Keratinocyte (primary cell): ENCODE data around the gene SWT1. TPM values are rescaled to one million over a fixed set of nuclear protein-coding genes. Genes with fewer than 3 reads are reported as not detected.
"Not testable (repeated sequence)": the region's sequence is repeated elsewhere in the genome, so short reads cannot be mapped to it uniquely, and the experiment has no call there.

Experiments used
- DNase-seq: peaks from one replicate; pipeline ENCODE4 v3.0.0-alpha.2; 2011; ENCODE audit warnings: low read depth, missing footprints, low spot score
- FAIRE-seq: peaks from 2 replicates; lab custom pipeline; 2011; peaks lifted over from hg19 to GRCh38; lab: Jason Lieb, UNC
- H2AFZ ChIP-seq: 2 replicates; pipeline ENCODE4 v1.6.0; 2012; ENCODE audit warnings: low read length, control low read depth, inconsistent platforms; ENCODE audit not compliant: control insufficient read depth
- H3K27ac ChIP-seq: 2 replicates; pipeline ENCODE4 v1.5.1; 2011; ENCODE audit warnings: low read length; ENCODE audit not compliant: control insufficient read depth, insufficient read depth
- H3K27me3 ChIP-seq: 3 replicates; pipeline ENCODE4 v1.6.0; 2011; ENCODE audit warnings: low read length; ENCODE audit not compliant: control insufficient read depth, insufficient read depth; ENCODE audit errors: extremely low read depth
- H3K36me3 ChIP-seq, 2 experiments: 2 replicates in 1 of 2; 3 replicates in 1 of 2; pipeline ENCODE4 v1.5.1; 2011; ENCODE audit warnings: low read length in 2 of 2, mild to moderate bottlenecking in 1 of 2; ENCODE audit not compliant: control insufficient read depth in 2 of 2, insufficient read depth in 2 of 2; ENCODE audit errors: extremely low read depth in 1 of 2
- H3K4me1 ChIP-seq: 3 replicates; pipeline ENCODE4 v1.5.1; 2011; ENCODE audit warnings: low read length; ENCODE audit not compliant: control insufficient read depth, insufficient read depth; ENCODE audit errors: extremely low read depth
- H3K4me2 ChIP-seq: 3 replicates; pipeline ENCODE4 v1.6.0; 2011; ENCODE audit warnings: low read depth, low read length; ENCODE audit not compliant: control insufficient read depth, insufficient read depth; ENCODE audit errors: extremely low read depth
- H3K4me3 ChIP-seq, 3 experiments: fragments of 200-600 bp in 1 of 3; sonication (generic) in 1 of 3; 2 replicates in 2 of 3; 3 replicates in 1 of 3; pipeline ENCODE4 v1.5.1; 2011 to 2016; ENCODE audit warnings: low read length in 3 of 3, mild to moderate bottlenecking in 3 of 3, control low read depth in 2 of 3, inconsistent platforms in 1 of 3, low read depth in 1 of 3, mixed read lengths in 1 of 3, mixed run types in 1 of 3, moderate library complexity in 1 of 3; ENCODE audit not compliant: control insufficient read depth in 2 of 3, insufficient read depth in 2 of 3; ENCODE audit errors: extremely low read depth in 1 of 3
- H3K79me2 ChIP-seq: 2 replicates; pipeline ENCODE4 v1.6.0; 2012; ENCODE audit warnings: low read length; ENCODE audit not compliant: control insufficient read depth, insufficient read depth
- H3K9ac ChIP-seq: 3 replicates; pipeline ENCODE4 v1.6.0; 2011; ENCODE audit warnings: low read length; ENCODE audit not compliant: control insufficient read depth, insufficient read depth; ENCODE audit errors: extremely low read depth
- H3K9me1 ChIP-seq: 3 replicates; pipeline ENCODE4 v1.6.0; 2011; ENCODE audit warnings: low read length; ENCODE audit not compliant: control insufficient read depth, insufficient read depth; ENCODE audit errors: extremely low read depth
- H3K9me3 ChIP-seq: 2 replicates; pipeline ENCODE4 v1.5.1; 2012; ENCODE audit warnings: low read depth, low read length; ENCODE audit not compliant: control insufficient read depth
- H4K20me1 ChIP-seq: 3 replicates; pipeline ENCODE4 v1.6.0; 2011; ENCODE audit warnings: low read length; ENCODE audit not compliant: control insufficient read depth, insufficient read depth; ENCODE audit errors: extremely low read depth
- CTCF ChIP-seq, 3 experiments: IDR thresholded peaks in 1 of 3; conservative IDR thresholded peaks in 1 of 3; optimal IDR thresholded peaks in 1 of 3; 2 replicates in 2 of 3; 3 replicates in 1 of 3; pipeline versions ENCODE3 to v1.5.1; 2011; ENCODE audit warnings: low read length in 3 of 3, mild to moderate bottlenecking in 3 of 3, moderate library complexity in 2 of 3, control low read depth in 1 of 3, inconsistent platforms in 1 of 3; ENCODE audit not compliant: insufficient read depth in 2 of 3; ENCODE audit errors: extremely low read depth in 1 of 3
- EZH2 ChIP-seq: IDR thresholded peaks from one replicate; pipeline ENCODE4 v1.6.1; 2012; ENCODE audit warnings: inconsistent platforms, mild to moderate bottlenecking, low read length, moderate library complexity
- dilution Hi-C: fragments of 300-500 bp; cut with MboI; formaldehyde crosslinking; loops from one replicate; pipeline ENCODE4 v1.7.0; 2020; ENCODE audit warnings: low sequenced_read_pairs; ENCODE audit not compliant: extremely low pct_ligation_motif_present
- polyA plus RNA-seq, 5 experiments: library from polyadenylated mRNA; depleted of rRNA in 3 of 5; stranded (reverse) in 3 of 5; stranded (forward) in 1 of 5; unstranded in 1 of 5; fragments of >200 nt; gene quantifications; 1 replicate in 1 of 5; 2 replicates in 3 of 5; 3 replicates in 1 of 5; pipeline versions ENCODE4 v1.2.1 to v1.2.3, GENCODE V29; 2011 to 2012; ENCODE audit warnings: missing spikeins in 2 of 5, low read depth in 1 of 5, low replicate concordance in 1 of 5

The SWT1 gene
- polyA plus RNA-seq, 1 donor (not counting 4 experiments of a cell fraction or from before 2014, with no cell fraction given), result 2.9 TPM

DNA sequence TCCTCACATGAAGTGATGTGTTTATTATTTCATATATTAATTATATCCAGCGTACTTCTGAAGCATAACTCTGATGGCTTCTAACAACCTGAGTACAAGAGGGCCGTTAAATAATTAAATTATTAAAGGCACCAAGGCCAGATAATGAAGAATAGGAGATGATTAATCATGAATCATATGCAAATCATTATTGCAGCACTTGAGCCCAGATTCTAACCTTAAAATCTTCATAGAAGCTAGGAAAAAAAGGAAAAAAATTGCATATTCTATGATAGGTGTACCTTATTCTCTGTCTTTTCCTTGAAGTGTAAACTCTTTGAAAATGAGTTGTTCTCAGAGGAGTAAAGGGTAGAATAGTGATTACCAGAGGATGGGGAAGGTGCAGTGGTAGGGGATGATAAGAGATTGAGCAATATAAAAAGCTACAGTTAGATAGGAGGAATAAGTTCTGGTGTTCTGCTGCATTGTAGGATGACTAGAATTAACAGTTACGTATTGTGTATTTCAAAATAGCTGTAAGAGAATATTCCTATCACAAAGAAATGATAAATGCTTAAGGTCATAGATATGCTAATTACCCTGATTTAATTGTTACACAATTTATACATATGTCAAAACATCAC is 51.1 kb downstream of the SWT1 start:
- DNase-seq (peak; percentile 5), FAIRE-seq (no peak)
- Histone ChIP-seq H3K79me2 (no peaks in the 10 kb centered on the region), H3K36me3 (no peaks in the 10 kb centered on the region), H3K9me1 (no peaks in the 10 kb centered on the region), H2AFZ (no peak overlapping the region), H3K27me3 (no peaks in the 10 kb centered on the region), H3K4me2 (no peak overlapping the region), H3K4me3 (no peak overlapping the region), H3K27ac (peak overlapping the region; percentile 3), H4K20me1 (no peaks in the 10 kb centered on the region), H3K4me1 (peaks cover 7% of the 10 kb centered on the region), H3K9ac (no peak overlapping the region), H3K9me3 (no peaks in the 10 kb centered on the region)
- dilution Hi-C loops, result no loop called here
- no peak for TF ChIP-seq CTCF (optimal IDR thresholded peaks at IDR 0.05 in 1 of 3, IDR thresholded peaks at IDR 0.05 in 1 of 3, conservative IDR thresholded peaks at IDR 0.05 in 1 of 3; ENCODE audit: extremely low read depth in 1 of 3, insufficient read depth in 2 of 3, low read length in 3 of 3)
- TF ChIP-seq EZH2, result no peak

DNA sequence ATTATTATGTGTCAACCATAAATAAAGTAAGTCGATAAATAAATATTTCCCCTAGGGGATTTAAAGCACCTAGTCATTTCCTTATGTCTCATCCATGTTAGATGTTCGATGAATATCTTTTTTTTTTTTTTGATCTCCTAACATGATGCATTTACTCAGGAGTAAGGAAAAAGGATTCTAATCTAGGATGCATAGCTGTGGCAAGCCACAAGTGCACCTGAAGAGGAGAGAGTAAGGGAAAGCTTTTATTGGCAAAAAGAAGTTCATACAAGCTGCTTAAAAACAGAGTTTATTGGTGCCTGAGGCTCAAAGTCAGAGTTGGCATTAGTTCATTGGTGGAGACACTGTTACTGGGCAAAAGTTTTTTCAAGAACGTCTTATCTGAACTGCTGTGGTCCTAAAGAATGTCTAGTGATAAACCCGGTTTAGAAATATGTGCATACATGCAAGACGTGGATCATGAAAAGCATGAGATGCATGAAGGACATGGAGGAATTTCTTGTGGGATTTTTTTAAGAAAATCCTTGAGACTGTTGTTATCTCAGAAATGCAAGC is 51.7 kb downstream of the SWT1 start:
- Histone ChIP-seq H4K20me1 (no peaks in the 10 kb centered on the region), H3K9me1 (no peaks in the 10 kb centered on the region), H3K36me3 (no peaks in the 10 kb centered on the region), H3K4me1 (peaks cover 7% of the 10 kb centered on the region), H3K4me3 (no peak overlapping the region), H3K27me3 (no peaks in the 10 kb centered on the region), H3K79me2 (no peaks in the 10 kb centered on the region), H3K27ac (peak overlapping the region; percentile 3), H3K9me3 (no peaks in the 10 kb centered on the region), H3K4me2 (no peak overlapping the region), H3K9ac (no peak overlapping the region), H2AFZ (no peak overlapping the region)
- dilution Hi-C loops, result no loop called here
- DNase-seq, result peak; percentile 33
- no peak for FAIRE-seq
- TF ChIP-seq CTCF (optimal IDR thresholded peaks at IDR 0.05 in 1 of 3, IDR thresholded peaks at IDR 0.05 in 1 of 3, conservative IDR thresholded peaks at IDR 0.05 in 1 of 3; ENCODE audit: extremely low read depth in 1 of 3, insufficient read depth in 2 of 3, low read length in 3 of 3), result no peak
- no peak for TF ChIP-seq EZH2

DNA sequence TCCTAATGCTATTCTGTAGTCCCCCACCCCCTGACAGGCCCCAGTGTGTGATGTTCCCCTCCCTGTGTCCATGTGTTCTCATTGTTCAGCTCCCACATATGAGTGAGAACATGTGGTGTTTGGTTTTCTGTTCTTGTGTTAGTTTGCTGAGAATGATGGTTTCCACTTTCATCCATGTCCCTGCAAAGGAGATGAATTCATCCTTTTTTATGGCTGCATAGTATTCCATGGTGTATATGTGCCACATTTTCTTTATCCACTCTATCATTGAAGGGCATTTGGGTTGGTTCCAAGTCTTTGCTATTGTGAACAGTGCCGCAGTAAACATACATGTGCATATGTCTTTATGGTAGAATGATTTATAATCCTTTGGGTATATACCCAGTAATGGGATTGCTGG is 52.4 kb downstream of the SWT1 start:
- not testable (repeated sequence) for H3K79me2 ChIP-seq

More for the DNA sequence above, 52.4 kb downstream of the SWT1 start:
- H3K36me3 ChIP-seq, H3K27me3 ChIP-seq, dilution Hi-C loops, H3K9ac ChIP-seq, H3K9me3 ChIP-seq, H4K20me1 ChIP-seq, H3K9me1 ChIP-seq, H3K4me2 ChIP-seq, FAIRE-seq, H2AFZ ChIP-seq, H3K4me1 ChIP-seq, H3K4me3 ChIP-seq, H3K27ac ChIP-seq, DNase-seq: not testable (repeated sequence)
